Measurements from ENCODE around the gene NAA25.

GRCh38 chr12:112032292-112032691 is 76.3 kb downstream of the NAA25 start:
- TF ChIP-seq, protein P1, sequence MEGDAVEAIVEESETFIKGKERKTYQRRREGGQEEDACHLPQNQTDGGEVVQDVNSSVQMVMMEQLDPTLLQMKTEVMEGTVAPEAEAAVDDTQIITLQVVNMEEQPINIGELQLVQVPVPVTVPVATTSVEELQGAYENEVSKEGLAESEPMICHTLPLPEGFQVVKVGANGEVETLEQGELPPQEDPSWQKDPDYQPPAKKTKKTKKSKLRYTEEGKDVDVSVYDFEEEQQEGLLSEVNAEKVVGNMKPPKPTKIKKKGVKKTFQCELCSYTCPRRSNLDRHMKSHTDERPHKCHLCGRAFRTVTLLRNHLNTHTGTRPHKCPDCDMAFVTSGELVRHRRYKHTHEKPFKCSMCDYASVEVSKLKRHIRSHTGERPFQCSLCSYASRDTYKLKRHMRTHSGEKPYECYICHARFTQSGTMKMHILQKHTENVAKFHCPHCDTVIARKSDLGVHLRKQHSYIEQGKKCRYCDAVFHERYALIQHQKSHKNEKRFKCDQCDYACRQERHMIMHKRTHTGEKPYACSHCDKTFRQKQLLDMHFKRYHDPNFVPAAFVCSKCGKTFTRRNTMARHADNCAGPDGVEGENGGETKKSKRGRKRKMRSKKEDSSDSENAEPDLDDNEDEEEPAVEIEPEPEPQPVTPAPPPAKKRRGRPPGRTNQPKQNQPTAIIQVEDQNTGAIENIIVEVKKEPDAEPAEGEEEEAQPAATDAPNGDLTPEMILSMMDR (IDR thresholded peaks at IDR 0.05), result no peak
- no peak for TF ChIP-seq EP300 (IDR thresholded peaks at IDR 0.05)
- TF ChIP-seq POLR2A (IDR thresholded peaks at IDR 0.05), result no peak

Data from ovary (tissue), 3 donors.